Putamen (tissue), 1 donor: Measurements from ENCODE around the gene COL6A2.
"Not testable (repeated sequence)": the region's sequence is repeated elsewhere in the genome, so short reads cannot be mapped to it uniquely, and the experiment has no call there.

Source experiments
- DNase-seq: peaks from one replicate; pipeline ENCODE4 v3.0.0-alpha.2; 2016; ENCODE audit warnings: low spot score

Gene COL6A2

GRCh38 chr21:46156678-46157077 lies 58.8 kb downstream of the COL6A2 start:
- DNase-seq, result no peak

- DNase-seq, result no peak
Observed at GRCh38 chr21:46157396-46157986, 59.6 kb downstream of the COL6A2 start.

GRCh38 chr21:46157987-46158451 lies 60.1 kb downstream of the COL6A2 start:
- no peak for DNase-seq

GRCh38 chr21:46158666-46159300 lies 60.9 kb downstream of the COL6A2 start:
- DNase-seq, result no peak

GRCh38 chr21:46159390-46159789 lies 61.5 kb downstream of the COL6A2 start:
- no peak for DNase-seq

DNA sequence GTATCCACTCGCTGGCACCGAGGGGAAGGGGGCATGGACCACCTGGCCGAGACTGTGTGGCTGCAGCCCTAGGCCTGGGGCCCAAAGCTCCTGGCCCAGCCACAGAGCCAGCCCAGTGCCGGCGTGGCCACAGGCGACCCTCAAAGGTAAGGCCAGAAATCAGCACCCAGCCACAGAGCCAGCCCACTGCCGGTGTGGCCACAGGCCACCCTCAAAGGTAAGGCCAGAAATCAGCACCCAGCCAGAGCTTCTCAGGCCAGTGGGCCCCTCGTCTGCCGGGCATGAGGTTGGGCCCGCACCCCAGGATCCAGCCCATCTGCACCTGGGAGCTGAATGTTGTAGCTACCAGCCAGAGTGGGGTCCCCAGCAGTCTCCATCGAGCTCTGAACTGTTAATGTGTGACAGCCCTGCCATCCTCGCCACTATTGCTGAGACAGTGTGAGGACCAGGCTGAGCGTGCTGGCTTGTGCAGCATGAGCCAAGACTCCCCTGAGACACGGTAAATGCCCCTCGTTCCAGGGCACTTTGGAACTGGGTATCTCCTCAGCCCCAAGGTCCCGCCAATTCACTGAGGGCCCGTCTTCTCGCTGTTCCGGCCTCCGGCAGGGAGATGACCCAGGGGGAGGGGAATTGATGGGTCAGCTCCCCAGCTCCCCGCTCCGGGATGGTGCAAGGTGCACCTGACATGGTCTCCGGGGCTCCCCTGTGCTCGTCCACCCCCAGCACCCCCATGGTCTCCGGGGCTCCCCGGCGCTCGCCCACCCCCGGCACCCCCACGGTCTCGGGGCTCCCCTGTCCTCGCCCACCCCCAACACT lies 62.1 kb downstream of the COL6A2 start:
- no peak for DNase-seq

DNA sequence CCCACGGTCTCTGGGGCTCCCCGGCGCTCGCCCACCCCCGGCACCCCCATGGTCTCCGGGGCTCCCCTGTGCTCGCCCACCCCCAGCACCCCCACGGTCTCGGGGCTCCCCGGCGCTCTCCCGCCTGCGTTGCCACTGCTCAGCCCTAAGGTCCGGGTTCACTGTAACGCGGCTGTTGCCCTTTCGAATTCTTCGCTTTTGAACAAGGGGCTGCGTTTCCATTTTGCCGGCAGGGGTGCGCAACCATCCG lies 62.7 kb downstream of the COL6A2 start:
- no peak for DNase-seq

- no peak for DNase-seq
Observed at GRCh38 chr21:46160907-46161632, 63.2 kb downstream of the COL6A2 start.

- no peak for DNase-seq
Observed at GRCh38 chr21:46161633-46162592, 64.0 kb downstream of the COL6A2 start.

GRCh38 chr21:46163380-46163779 lies 65.5 kb downstream of the COL6A2 start:
- no peak for DNase-seq

- DNase-seq, result no peak
Observed at GRCh38 chr21:46165098-46165497, 67.2 kb downstream of the COL6A2 start.

DNA sequence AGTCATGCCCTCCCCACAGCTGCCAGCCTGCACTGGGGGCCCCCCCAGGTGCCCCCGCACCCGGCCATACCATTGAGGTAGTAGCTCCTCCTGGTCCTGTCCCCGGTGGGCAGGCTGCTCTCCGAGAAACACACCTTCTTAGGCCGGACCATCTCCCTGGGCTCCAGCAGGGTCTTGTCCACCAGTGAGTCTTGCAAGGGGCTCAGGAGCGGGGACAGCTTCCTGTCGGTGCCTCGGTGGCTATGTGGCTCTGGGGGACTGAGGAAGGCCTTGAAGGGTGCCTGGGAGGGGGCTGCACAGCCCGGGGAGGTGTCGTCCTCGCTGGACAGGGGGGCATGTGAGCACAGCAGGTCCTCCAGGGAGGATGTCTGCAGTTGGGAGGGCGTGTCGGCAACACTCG lies 70.3 kb downstream of the COL6A2 start:
- DNase-seq, result no peak

- DNase-seq, result no peak
Observed at GRCh38 chr21:46168659-46169386, 70.9 kb downstream of the COL6A2 start.

DNA sequence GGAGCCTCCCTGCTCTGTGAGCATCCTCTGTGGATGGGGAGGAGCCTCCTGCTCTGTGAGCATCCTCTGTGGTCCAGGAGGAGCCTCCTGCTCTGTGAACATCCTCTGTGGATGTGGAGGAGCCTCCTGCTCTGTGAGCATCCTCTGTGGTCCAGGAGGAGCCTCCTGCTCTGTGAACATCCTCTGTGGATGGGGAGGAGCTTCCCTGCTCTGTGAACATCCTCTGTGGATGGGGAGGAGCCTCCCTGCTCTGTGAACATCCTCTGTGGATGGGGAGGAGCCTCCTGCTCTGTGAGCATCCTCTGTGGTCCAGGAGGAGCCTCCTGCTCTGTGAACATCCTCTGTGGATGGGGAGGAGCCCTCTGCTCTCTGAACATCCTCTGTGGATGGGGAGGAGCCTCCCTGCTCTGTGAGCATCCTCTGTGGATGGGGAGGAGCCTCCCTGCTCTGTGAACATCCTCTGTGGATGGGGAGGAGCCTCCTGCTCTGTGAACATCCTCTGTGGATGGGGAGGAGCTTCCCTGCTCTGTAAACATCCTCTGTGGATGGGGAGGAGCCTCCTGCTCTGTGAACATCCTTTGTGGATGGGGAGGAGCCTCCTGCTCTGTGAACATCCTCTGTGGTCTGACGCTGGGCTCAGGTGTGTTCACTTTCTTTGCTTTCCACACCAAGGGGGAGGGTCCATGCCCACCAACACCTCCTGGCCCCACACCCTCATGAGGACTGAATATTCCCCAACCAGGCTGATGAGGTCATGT lies 72.7 kb downstream of the COL6A2 start:
- DNase-seq, result not testable (repeated sequence)

DNA sequence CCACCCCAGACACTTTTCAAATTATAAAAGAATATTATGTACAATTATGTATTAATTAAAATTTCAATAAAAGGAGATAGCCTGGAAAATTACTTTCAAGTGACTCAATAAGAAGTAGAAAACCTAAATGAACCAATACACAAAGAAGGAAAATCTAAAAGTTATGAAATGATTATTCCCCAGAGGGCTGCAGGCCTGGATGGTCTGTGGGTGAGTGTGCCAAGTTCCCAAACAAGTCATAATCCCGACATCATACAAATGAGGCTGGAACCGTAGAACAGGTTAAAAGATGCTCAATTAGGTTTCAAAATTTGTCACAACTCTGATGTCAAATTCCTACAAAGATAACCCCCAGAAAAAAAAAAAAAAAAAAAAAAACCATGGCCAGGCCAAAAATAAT lies 73.7 kb downstream of the COL6A2 start:
- DNase-seq, result no peak

- no peak for DNase-seq
Observed at GRCh38 chr21:46171996-46172862, 74.3 kb downstream of the COL6A2 start.

DNA sequence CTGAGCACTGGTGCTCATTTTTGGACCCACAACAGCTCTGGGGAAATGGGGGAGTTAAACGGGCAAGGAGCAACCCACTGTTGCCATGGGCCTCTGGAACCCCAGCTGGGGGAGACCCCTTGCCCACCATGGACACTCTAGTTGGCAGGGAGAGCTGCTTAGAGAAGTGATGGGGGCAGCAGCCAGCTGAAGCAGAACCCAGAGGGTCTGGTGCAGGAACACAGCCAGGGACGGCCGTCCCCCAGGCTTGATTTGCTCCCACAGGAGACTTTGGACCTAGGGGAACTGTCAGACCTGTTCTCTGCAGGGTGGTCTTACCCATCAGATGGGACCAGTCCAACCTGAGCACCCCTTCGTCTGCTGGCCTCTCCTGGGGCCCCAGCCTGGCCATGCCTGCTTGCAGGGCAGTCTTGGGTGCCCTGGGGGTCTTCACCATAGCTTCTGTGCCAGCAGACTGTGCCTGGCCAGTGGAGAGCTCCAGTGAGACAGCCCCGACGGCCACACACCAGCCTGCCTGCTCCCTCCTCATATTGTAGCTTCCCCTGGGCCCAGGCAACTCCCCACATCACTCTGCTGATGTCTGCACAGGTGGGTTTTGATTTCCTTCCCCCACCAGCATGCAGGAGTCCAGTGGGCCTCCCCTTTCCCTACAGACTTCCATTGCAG lies 75.1 kb downstream of the COL6A2 start:
- DNase-seq, result no peak

GRCh38 chr21:46173573-46173972 lies 75.7 kb downstream of the COL6A2 start:
- DNase-seq, result no peak
